Liver (tissue), 9 donors: Measurements from ENCODE around the gene BAG3. TPM values are rescaled to one million over a fixed set of nuclear protein-coding genes. Genes with fewer than 3 reads are reported as not detected.

Source experiments
- DNase-seq: peaks from one replicate; pipeline ENCODE4 v3.0.0-alpha.2; 2017; ENCODE audit warnings: low spot score
- H3K27ac ChIP-seq, 2 donors: one replicate each; pipeline ENCODE4 v1.7.0; 2013; ENCODE audit warnings: inconsistent platforms in 2 of 2, low read length in 2 of 2, control low read depth in 1 of 2, low read depth in 1 of 2, mild to moderate bottlenecking in 1 of 2
- H3K27me3 ChIP-seq, 4 donors: one replicate each; pipeline versions ENCODE4 v1.6.1 to v1.7.0; 2013; ENCODE audit warnings: low read length in 3 of 4, inconsistent platforms in 1 of 4, mild to moderate bottlenecking in 1 of 4, moderate library complexity in 1 of 4; ENCODE audit not compliant: control insufficient read depth in 4 of 4, insufficient read depth in 4 of 4
- H3K36me3 ChIP-seq, 4 donors: one replicate each; pipeline versions ENCODE4 v1.6.1 to v1.7.0; 2013; ENCODE audit warnings: low read length in 3 of 4, mild to moderate bottlenecking in 3 of 4, low read depth in 1 of 4, moderate library complexity in 1 of 4; ENCODE audit not compliant: control insufficient read depth in 4 of 4, insufficient read depth in 3 of 4
- H3K4me1 ChIP-seq, 4 donors: one replicate each; pipeline versions ENCODE4 v1.6.1 to v1.7.0; 2013; ENCODE audit warnings: low read length in 3 of 4, mild to moderate bottlenecking in 3 of 4, moderate library complexity in 1 of 4; ENCODE audit not compliant: control insufficient read depth in 4 of 4, insufficient read depth in 4 of 4
- H3K4me3 ChIP-seq, 3 donors: one replicate each; pipeline versions ENCODE4 v1.6.1 to v1.7.0; 2013; ENCODE audit warnings: low read length in 3 of 3, control low read depth in 1 of 3, low read depth in 1 of 3, mild to moderate bottlenecking in 1 of 3
- H3K9ac ChIP-seq, 2 donors: one replicate each; pipeline ENCODE4 v1.7.0; 2013; ENCODE audit warnings: low read length in 2 of 2, mild to moderate bottlenecking in 2 of 2, moderate library complexity in 2 of 2, control low read depth in 1 of 2, low read depth in 1 of 2
- H3K9me3 ChIP-seq, 4 donors: one replicate each; pipeline versions ENCODE4 v1.6.1 to v1.7.0; 2013; ENCODE audit warnings: low read length in 3 of 4; ENCODE audit not compliant: control insufficient read depth in 4 of 4
- ATF3 ChIP-seq: IDR thresholded peaks from 2 replicates; pipeline ENCODE4 v1.6.1; 2016; ENCODE audit warnings: antibody characterized with exemption
- CTCF ChIP-seq: fragments of 150-350 bp; IDR thresholded peaks from 2 replicates; pipeline ENCODE4 v1.5.1; 2017; ENCODE audit warnings: improper control_type of control experiment, low read depth, low read length; ENCODE audit not compliant: missing input control
- EGR1 ChIP-seq, 2 donors: IDR thresholded peaks; 2 replicates each; pipeline ENCODE4 v1.6.1; 2016 to 2018; ENCODE audit warnings: antibody characterized with exemption in 2 of 2, low read depth in 2 of 2
- FOXA1 ChIP-seq: IDR thresholded peaks from 2 replicates; pipeline ENCODE4 v1.6.1; 2016; ENCODE audit warnings: antibody characterized with exemption
- FOXA2 ChIP-seq: IDR thresholded peaks from 2 replicates; pipeline ENCODE4 v1.6.1; 2016; ENCODE audit warnings: antibody characterized with exemption
- GABPA ChIP-seq, 2 donors: IDR thresholded peaks in 1 of 2; conservative IDR thresholded peaks in 1 of 2; 2 replicates each; pipeline ENCODE4 v1.6.1; 2016; ENCODE audit warnings: antibody characterized with exemption in 2 of 2, mild to moderate bottlenecking in 1 of 2, moderate library complexity in 1 of 2
- HNF4A ChIP-seq, 2 donors: conservative IDR thresholded peaks; 2 replicates each; pipeline ENCODE4 v1.6.1; 2016; ENCODE audit warnings: antibody characterized with exemption in 2 of 2, mild to moderate bottlenecking in 2 of 2
- HNF4G ChIP-seq: IDR thresholded peaks from 2 replicates; pipeline ENCODE4 v1.6.1; 2016; ENCODE audit warnings: antibody characterized with exemption
- JUND ChIP-seq, 2 donors: IDR thresholded peaks; 2 replicates each; pipeline ENCODE4 v1.6.1; 2016; ENCODE audit warnings: antibody characterized with exemption in 2 of 2
- MAX ChIP-seq: IDR thresholded peaks from 2 replicates; pipeline ENCODE4 v1.6.1; 2016; ENCODE audit warnings: antibody characterized with exemption
- RAD21 ChIP-seq, 2 donors: IDR thresholded peaks; 2 replicates each; pipeline ENCODE4 v1.6.1; 2016; ENCODE audit warnings: antibody characterized with exemption in 2 of 2, mild to moderate bottlenecking in 2 of 2
- REST ChIP-seq: IDR thresholded peaks from 2 replicates; pipeline ENCODE4 v1.6.1; 2016; ENCODE audit warnings: antibody characterized with exemption, mild to moderate bottlenecking
- RXRA ChIP-seq, 2 donors: IDR thresholded peaks; 2 replicates each; pipeline ENCODE4 v1.6.1; 2017 to 2018; ENCODE audit warnings: antibody characterized with exemption in 2 of 2, mild to moderate bottlenecking in 1 of 2
- SP1 ChIP-seq: IDR thresholded peaks from 2 replicates; pipeline ENCODE4 v1.6.1; 2018; ENCODE audit warnings: antibody characterized with exemption, mild to moderate bottlenecking
- TAF1 ChIP-seq: conservative IDR thresholded peaks from 2 replicates; pipeline ENCODE4 v1.6.1; 2016; ENCODE audit warnings: antibody characterized with exemption, mild to moderate bottlenecking
- ZBTB33 ChIP-seq: IDR thresholded peaks from 2 replicates; pipeline ENCODE4 v1.6.1; 2016; ENCODE audit warnings: antibody characterized with exemption
- WGBS: extraction: QIAGEN DNeasy Blood & Tissue Kit; methylation state at CpG from one replicate; pipeline ENCODE4 v1.1.7; 2013; 5-methylcytosine and 5-hydroxymethylcytosine counted together
- polyA plus RNA-seq, 2 donors: library from polyadenylated mRNA; stranded (reverse) in 1 of 2; unstranded in 1 of 2; fragments of 200-250 nt in 1 of 2; fragments of >200 nt in 1 of 2; fragmentation: Nextera tagmentation in 1 of 2; extraction: Ambion mirVana in 1 of 2; gene quantifications; one replicate each; pipeline versions ENCODE4 v1.2.1 to v1.2.3, GENCODE V29; 2013 to 2015
- total RNA-seq, 2 donors: library from RNA; depleted of rRNA; stranded (reverse); fragments of >200 nt; gene quantifications; one replicate each; pipeline ENCODE4 v1.2.3, GENCODE V29; 2014
- donor health status: healthy.
- donor health status: healthy.
- donor health status: healthy.
- donor health status: healthy.
- donor health status: healthy.

Gene BAG3
- total and polyA plus RNA-seq, 4 donors = 2.2 to 15.1 (median 6.3) TPM

- TF ChIP-seq HNF4A (conservative IDR thresholded peaks at IDR 0.05) (no peak), ATF3 (no peak), EGR1 (IDR thresholded peaks at IDR 0.05; ENCODE audit: low read depth in 2 of 2) (no peak), RXRA (IDR thresholded peaks at IDR 0.05) (no peak), CTCF (no peak), GABPA (IDR thresholded peaks at IDR 0.05 in 1 of 2, conservative IDR thresholded peaks at IDR 0.05 in 1 of 2) (no peak), JUND (IDR thresholded peaks at IDR 0.05) (no peak), RAD21 (IDR thresholded peaks at IDR 0.05) (no peak), SP1 (no peak), MAX (no peak), FOXA2 (no peak), FOXA1 (no peak), ZBTB33 (no peak)
- DNase-seq = no peak
- H3K4me3 ChIP-seq = no peak overlapping the region
- H3K27me3 ChIP-seq = no peaks in the 10 kb centered on the region
- H3K9me3 ChIP-seq = no peaks in the 10 kb centered on the region
- H3K9ac ChIP-seq = no peak overlapping the region
- 69% methylated on average over 6 of the region's 6 CpGs for WGBS
- H3K36me3 ChIP-seq = peaks cover 0 to 8% (median 0%) of the 10 kb centered on the region in 4 donors
- H3K4me1 ChIP-seq = peaks cover 8 to 37% (median 17%) of the 10 kb centered on the region in 4 donors
- H3K27ac ChIP-seq = peak overlapping the region; percentile 48 to 55
These were observed 3.4 kb downstream of the BAG3 start for GRCh38 chr10:119654540-119654939.

GRCh38 chr10:119655566-119656001, 4.4 kb downstream of the BAG3 start:
- no peak overlapping the region for H3K9ac ChIP-seq
- WGBS = 71% methylated on average over 11 of the region's 11 CpGs
- H3K36me3 ChIP-seq = peaks cover 0 to 8% (median 0%) of the 10 kb centered on the region in 4 donors
- H3K27me3 ChIP-seq = no peaks in the 10 kb centered on the region
- DNase-seq = no peak
- peaks cover 8 to 35% (median 18%) of the 10 kb centered on the region in 4 donors for H3K4me1 ChIP-seq
- H3K4me3 ChIP-seq = no peak overlapping the region
- no peaks in the 10 kb centered on the region for H3K9me3 ChIP-seq
- peak overlapping the region; percentile 45 to 48 for H3K27ac ChIP-seq
- no peak for TF ChIP-seq FOXA1
- TF ChIP-seq HNF4G = no peak
- TF ChIP-seq TAF1 = no peak
- TF ChIP-seq RXRA (IDR thresholded peaks at IDR 0.05) = no peak
- no peak for TF ChIP-seq JUND (IDR thresholded peaks at IDR 0.05)
- no peak for TF ChIP-seq CTCF
- TF ChIP-seq SP1 = no peak
- TF ChIP-seq GABPA (IDR thresholded peaks at IDR 0.05 in 1 of 2, conservative IDR thresholded peaks at IDR 0.05 in 1 of 2) = no peak
- TF ChIP-seq ZBTB33 = no peak
- no peak for TF ChIP-seq FOXA2
- TF ChIP-seq REST = no peak
